PFSK-1 (cell line): ENCODE results near the gene FASTKD2.

Experiments
- FOXP2 ChIP-seq: optimal IDR thresholded peaks from 2 replicates; pipeline ENCODE3; 2011; ENCODE audit warnings: borderline replicate concordance, control low read depth, inconsistent platforms; ENCODE audit not compliant: insufficient read depth; ENCODE audit errors: extremely low read length, extremely low read depth
- POLR2AphosphoS5 ChIP-seq: IDR thresholded peaks from 2 replicates; pipeline ENCODE4 v1.6.1; 2012; ENCODE audit warnings: low read depth, mild to moderate bottlenecking, control low read depth, low read length, moderate library complexity
- REST ChIP-seq, 2 experiments: IDR thresholded peaks; 2 replicates each; pipeline versions ENCODE4 v1.6.1 to v1.8.0; 2011 to 2012; ENCODE audit warnings: low read depth in 2 of 2, low read length in 2 of 2, control low read depth in 1 of 2, inconsistent platforms in 1 of 2, mild to moderate bottlenecking in 1 of 2, moderate library complexity in 1 of 2; ENCODE audit not compliant: insufficient read depth in 1 of 2
- SIN3A ChIP-seq: IDR thresholded peaks from 2 replicates; pipeline ENCODE4 v1.6.1; 2012; ENCODE audit warnings: mild to moderate bottlenecking, low read length, moderate library complexity, borderline replicate concordance; ENCODE audit not compliant: insufficient read depth
- TAF1 ChIP-seq: IDR thresholded peaks from 2 replicates; pipeline ENCODE4 v1.6.1; 2012; ENCODE audit warnings: low read length, control low read depth, borderline replicate concordance; ENCODE audit not compliant: insufficient read depth

Gene FASTKD2

GRCh38 chr2:206723288-206723687 lies 42.1 kb upstream of the FASTKD2 start:
- TF ChIP-seq FOXP2 (no peak), POLR2AphosphoS5 (no peak), SIN3A (no peak), TAF1 (no peak), REST (IDR thresholded peaks at IDR 0.05; ENCODE audit: insufficient read depth in 1 of 2, low read depth in 2 of 2, low read length in 2 of 2) (no peak)

- TF ChIP-seq FOXP2 (no peak), TAF1 (no peak), REST (IDR thresholded peaks at IDR 0.05; ENCODE audit: insufficient read depth in 1 of 2, low read depth in 2 of 2, low read length in 2 of 2) (no peak), POLR2AphosphoS5 (no peak), SIN3A (no peak)
Observed at GRCh38 chr2:206727287-206727686, 38.1 kb upstream of the FASTKD2 start.

GRCh38 chr2:206728277-206729199 lies 36.9 kb upstream of the FASTKD2 start:
- no peak for TF ChIP-seq REST (IDR thresholded peaks at IDR 0.05; ENCODE audit: insufficient read depth in 1 of 2, low read depth in 2 of 2, low read length in 2 of 2)
- TF ChIP-seq TAF1 = no peak
- TF ChIP-seq SIN3A = no peak
- no peak for TF ChIP-seq POLR2AphosphoS5
- TF ChIP-seq FOXP2 = no peak

- TF ChIP-seq REST (IDR thresholded peaks at IDR 0.05; ENCODE audit: insufficient read depth in 1 of 2, low read depth in 2 of 2, low read length in 2 of 2) = no peak
- TF ChIP-seq POLR2AphosphoS5 = no peak
- TF ChIP-seq SIN3A = no peak
Observed at GRCh38 chr2:206733341-206733740, 32.1 kb upstream of the FASTKD2 start.
